KG1 (cell line): Measurements from ENCODE around the gene SGMS1.

ENCODE experiments used
- DNase-seq: peaks from one replicate; lab custom pipeline; 2025; lab: John Stamatoyannopoulos, UW

The SGMS1 gene

DNA sequence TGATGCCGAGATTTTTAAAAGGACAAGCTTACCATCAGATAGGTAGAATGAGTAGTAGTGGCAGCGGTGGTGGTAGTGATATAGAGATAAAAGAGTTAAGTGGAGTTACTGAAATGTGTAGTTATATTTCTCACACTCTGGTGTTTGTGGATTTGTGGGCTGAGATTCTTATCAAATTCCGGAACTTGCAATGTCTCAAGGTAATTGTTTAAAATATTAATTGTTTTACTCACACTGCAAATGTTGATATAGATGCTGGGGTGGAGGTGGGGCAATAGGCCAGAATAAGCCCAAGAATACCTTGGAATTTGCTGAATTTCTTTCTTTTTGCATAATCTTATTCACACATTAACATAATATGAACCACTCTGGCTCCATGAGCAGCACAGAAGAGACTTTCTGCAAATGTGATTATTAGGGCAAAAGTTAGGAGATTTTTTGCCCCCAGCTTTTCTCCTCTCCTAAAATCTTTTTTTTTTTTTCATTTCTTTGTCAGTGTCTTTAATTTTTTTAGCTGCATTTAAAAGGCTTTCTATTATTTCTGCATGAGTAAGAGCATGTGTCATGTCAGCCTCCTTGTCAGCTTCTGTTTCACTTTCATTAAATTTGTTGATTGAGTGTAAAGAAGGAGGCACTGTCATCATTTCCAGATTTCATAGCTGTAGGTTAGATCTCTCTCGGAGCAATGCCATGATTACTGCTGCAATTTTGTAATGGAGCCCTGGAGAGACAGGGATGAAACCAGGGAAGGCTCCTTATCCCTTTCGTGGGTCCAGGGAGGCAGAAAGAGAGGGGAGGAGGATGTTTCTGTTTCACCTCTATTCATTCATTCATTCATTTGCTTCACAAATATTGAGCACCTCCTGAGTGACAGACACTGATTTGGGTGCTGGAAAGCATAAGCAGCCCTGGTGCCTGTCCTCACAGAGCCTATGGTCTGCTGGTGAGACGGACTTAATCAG is 13.1 kb upstream of the SGMS1 start:
- DNase-seq: no peak

DNA sequence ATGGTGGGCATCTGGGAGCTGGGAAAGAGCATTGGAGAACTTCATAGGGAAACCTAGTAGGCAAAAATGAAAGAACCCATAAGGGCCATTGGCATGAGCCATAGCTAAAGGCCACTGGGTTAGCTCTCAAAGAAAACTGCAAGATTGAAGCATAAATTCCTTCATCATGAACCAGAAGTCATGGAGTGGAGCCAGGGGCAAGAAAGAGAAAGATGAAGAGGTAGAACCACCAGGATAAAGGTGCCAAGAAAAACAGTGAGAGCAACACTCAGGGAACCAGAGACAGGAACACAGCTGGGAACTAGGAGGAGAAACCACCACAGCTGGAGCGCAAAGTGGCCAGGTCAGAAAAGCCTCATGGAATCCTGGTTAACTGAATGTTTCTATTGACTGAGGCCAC is 11.5 kb upstream of the SGMS1 start:
- no peak for DNase-seq

- DNase-seq: no peak
Measured at GRCh38 chr10:50634479-50634878, 10.7 kb upstream of the SGMS1 start.

DNA sequence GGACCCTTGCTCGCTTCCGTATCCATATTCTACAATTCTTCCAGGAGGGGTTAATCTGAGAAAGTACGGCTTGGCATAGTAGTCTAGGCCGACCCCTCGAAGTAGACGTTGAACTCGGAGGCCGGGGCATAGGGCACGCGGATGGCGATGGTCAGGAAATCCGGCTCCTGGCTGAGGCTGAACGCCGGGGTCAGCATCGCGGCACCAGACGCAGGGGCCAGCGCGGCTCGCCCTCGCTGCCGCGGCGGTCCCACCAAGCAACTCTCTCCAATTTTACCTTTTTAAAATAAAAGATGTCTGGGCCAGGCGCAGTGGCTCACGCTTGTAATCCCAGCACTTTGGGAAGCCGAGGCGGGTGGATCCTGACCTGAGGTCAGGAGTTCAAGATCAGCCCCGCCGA is 7.3 kb upstream of the SGMS1 start:
- no peak for DNase-seq

DNA sequence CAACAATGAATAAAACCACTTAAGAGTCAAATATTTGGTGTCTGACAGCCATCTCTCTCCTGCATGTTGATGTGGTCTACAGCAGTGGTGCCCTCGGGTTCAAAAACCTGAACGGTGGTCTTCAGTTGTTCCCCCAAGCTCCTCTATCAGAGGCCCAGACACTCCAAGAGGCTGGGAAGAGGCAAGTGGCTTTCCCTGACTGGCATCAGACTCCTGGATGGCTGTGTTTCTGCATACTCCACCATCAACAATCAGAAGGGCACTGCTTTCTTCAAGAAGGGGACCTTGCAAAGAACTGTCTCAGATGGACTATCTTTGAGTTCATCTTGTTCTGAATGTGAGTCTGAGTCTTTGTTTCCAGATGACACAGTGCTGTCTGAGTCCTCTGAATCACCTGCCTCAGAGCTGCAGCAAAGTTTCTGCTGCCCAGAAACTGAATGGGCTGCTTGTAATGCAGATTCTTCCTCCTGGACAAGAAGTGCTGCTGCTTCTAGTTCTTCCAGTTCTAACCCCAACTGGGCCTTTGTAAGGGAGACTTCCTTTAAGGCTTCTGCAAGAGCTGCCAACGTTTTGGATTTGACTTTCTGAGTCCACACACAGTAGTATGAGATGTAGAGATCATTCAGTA is 5.9 kb upstream of the SGMS1 start:
- no peak for DNase-seq

DNA sequence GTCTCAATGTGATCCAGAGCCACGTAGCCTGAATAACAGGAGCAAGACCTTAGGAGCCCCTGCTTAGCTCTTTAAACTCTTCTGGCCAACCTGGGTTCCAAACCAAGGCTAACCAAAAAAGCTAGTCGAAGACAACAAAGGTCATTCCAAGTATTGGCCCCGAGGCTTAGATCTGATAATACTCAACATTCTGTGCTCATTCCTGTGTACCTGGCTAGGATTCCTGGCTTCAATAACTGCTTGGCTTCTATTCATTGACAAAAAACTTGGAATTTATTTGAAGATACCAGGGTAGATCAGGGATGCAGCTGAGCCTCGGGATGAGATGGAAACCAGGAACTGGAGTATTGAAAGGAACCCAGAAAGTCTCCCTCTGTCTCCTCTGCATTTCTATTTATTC is 4.1 kb upstream of the SGMS1 start:
- no peak for DNase-seq

DNA sequence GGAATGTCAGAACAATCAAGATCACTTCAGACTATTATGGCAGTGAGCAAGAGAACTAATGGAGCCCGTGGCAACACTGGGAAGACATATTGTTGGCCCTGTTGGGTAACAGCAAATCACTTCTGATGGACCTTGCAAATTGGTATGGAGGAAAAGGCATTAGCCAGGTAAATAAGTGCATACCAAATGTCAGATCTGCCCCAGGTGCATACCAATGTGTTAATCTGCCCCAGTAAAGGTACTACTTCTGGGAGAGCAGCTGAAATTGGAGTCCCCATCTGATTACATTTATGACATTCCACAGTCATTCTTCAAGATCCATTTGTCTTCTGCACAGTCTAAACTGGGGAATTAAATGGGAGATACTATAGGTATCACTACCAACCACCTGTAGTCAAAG is 3.7 kb upstream of the SGMS1 start:
- no peak for DNase-seq

- DNase-seq: no peak
Measured at GRCh38 chr10:50625649-50626132, 1.9 kb upstream of the SGMS1 start.

DNA sequence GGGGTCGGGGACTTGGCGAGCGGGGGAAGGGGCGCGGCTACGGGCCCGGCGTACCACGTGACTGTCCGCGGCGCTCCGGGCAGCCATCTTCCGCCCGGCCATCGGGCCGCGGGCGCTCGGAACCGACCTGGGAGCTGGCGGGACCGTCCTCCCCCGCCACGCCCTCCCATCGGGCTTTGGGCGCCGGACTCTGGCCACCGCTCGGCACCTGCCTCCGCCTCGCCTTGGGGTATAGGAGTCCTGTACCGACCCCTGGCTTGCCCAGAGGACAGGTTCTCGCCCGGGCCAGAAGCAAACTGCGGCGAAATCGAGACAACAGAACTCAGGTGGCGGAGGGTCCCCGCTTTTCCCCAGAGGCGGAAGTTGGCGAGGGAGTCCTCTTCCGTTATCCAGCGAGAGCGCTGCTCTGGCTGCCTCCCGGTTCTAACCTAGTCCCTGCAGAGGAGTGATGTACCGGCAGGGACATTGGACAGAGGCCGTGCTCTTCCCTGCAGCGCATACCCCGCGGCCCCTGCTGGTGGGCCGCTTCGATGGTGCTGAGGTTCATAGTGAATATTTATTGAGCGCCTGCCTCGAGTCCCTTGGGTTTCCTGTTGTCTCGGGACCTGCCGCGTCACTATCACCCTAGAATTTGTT is 1.2 kb upstream of the SGMS1 start:
- peak; percentile 94 for DNase-seq

GRCh38 chr10:50624413-50624865 is 683 bp upstream of the SGMS1 start:
- DNase-seq: peak; percentile 89

DNA sequence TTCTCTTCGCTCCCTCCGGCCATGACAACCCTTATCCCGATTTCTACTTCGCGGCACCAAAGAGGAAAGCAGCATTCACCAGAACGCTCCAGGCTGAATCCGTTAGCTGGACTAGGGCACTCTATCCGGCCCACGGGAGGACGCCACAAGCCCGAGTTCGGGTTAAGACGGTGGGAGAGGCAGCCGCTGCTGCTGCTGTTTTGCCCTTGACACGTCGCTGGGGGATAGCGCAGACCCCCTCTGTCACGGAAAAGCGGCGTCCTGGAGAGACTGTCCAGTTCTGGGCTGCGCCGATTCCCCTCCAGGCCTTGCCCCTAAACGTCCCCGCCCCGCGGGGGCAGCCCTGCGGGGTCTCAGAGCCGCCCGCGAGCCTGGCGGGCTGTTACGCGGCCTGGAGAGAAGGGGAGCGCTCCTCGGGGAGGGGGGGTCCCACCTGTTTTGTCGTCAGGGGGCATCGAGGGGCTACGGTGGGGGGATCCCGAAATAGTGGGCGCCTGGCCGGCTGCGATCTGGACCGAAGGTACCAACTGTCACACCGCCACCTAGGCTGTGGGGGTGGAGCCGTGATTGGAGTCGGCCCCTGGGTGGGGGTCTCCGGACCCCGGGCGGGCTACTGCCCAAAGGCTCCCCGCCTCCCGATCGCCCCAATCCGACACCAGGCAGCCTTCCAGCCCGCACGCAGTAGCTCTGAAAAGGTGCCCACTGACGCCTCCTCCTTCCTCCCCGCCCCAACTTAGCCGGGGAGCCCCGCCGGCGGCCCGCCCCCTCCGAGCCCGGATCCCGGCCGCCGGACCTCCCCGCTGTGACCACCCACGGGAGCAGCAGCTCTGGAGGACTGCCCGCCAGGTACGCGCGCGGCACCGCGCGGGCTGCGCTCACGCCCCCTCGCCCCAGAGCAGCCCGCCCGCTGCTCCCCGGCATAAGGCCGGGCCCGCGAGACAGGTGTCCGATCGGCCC is 772 bp downstream of the SGMS1 start:
- DNase-seq: peak; percentile 7

DNA sequence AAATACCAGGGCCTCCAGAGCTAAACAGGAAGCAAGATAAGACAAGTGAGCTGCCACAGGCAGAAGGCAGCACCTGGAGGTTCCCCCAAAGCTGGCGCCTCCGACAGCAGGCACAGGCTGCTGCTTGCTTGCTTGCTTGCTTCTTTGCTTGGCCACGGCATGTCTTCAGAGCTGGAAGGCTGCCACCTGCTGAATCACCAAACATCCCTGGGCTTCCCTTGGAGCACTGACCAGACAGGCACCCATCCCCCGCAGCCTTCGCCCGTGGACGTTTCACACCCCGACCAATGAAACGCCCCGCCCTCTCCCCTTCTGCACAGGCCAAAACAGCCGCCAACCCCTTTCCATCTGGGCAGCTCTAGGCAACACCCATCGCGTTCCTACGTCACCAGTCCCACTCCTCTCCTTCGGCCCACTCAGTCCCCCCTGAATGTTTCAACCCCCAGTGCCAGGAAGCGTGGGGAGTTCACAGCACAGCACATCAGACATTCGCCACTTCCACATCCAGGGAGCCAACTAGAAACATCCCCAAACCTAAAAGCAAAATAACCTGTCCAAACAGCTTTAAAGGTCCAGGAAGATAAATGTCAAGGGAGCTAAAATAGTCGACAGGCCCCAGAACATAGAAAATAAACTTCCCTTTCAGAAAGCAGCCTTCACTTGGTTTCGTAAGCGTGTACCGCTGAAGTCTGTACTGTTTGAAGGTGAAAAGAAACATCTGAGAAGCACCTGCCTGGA is 1.6 kb downstream of the SGMS1 start:
- DNase-seq: peak; percentile 63

GRCh38 chr10:50620899-50621298 is 2.9 kb downstream of the SGMS1 start:
- DNase-seq: no peak

- DNase-seq: no peak
Measured at GRCh38 chr10:50619882-50620281, 3.9 kb downstream of the SGMS1 start.

GRCh38 chr10:50619166-50619565 is 4.6 kb downstream of the SGMS1 start:
- DNase-seq: no peak

- no peak for DNase-seq
Measured at GRCh38 chr10:50618624-50619023, 5.1 kb downstream of the SGMS1 start.

DNA sequence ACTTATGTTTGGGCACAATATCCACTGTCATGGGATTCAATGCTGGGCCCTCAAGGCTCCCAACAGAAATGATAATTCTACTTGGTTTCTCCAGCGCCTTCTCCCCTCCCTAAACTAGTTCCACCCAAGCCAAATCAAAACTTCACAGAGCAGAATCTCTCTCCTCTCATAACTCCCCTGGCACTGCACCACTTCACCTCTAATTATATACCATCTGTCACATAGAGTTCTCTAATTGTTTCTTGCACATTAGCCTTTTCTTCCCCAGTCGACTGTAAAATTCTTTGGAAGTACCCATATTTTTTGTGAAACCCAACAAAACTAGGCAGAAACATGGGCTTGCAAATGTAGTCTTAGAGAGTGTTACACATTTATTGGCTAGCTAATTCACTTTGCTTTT is 8.1 kb downstream of the SGMS1 start:
- DNase-seq: no peak

DNA sequence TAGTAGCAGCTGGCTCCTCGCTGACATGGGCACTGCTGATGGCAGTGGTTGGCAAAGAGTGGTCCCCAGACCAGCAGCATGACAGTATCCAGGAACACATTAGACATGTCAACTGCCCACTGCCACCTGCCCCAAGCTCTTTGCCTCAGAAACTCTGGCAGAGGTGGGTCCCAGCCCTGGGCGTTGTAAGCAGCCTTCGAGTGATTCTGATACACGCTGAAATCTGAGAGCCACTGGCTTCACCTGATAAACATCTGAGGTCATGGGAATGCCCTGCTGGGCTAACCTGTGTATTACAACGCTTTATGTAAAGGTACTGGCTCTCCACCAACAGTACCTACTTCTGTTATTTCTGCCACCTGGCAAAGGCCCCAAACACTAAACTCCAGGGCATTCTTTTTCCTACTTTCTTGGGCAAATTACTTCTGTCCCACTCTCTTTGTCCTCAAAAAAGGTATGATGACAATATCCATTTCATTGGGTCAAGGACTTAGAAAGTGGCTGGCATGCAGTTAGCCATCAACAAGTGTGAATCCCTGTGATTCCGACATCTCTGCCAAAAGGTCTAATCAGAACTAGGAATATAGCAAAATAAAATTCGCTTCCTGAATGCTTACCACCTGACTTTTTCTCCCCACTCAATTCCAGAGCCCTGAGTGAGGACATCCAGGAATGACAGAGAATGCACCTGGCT is 9.2 kb downstream of the SGMS1 start:
- DNase-seq: no peak

DNA sequence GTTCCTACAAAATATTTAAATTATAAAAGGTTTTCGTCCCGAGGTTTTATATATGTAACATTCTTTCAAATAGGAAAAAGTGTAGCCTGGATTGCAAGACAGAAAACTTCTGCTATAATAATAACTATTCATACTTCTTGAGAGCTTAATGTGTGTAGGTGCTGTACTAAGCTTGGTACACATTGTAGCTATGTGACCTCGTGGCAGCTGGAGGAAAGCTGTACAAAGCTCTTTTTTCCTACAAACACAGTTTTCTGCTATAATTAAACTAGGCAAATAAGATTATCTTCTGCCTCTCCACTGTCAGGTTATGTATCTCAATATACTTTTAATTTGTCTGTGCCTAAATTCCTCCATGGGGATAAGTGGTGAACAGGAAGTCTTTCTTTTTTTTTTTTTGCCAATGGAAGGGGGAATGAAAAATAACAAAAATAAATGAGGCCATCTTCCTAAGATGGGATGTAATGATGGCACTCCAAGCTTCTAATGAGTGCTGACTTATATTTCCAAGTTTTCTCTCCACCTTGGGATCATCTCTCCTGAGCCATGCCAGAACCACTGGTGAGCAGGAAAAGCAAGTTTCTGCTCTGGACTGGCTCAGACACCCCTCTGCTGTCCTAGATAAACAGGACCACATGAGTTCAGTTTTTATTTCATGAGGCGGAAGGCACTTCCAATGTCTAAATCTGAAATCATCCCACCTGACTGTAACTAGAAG is 9.9 kb downstream of the SGMS1 start:
- no peak for DNase-seq

DNA sequence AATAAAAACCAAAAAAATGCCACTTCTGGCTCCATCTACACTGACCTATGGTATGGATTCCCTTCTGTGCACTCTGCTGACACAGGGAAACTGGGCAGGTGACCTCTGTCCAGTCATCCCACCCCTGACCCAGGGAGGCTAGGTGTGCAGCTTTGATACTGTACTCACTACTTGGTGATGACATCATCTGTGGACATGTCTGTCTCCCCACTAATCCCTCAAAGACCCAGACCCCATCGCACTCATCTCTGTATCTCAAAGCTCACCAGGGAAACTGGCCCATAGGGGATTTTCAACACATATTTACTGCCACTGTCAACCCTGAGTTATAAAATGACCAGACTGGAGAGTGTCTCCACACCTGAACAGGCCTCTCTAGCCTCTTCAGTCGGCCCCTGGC is 10.6 kb downstream of the SGMS1 start:
- no peak for DNase-seq
